HK-2 (cell line): ENCODE results near the gene CARD19.

Experiments used
- DNase-seq: peaks from one replicate; pipeline ENCODE4 v3.0.0-alpha.2; 2018; ENCODE audit not compliant: unreplicated experiment

The CARD19 gene

DNA sequence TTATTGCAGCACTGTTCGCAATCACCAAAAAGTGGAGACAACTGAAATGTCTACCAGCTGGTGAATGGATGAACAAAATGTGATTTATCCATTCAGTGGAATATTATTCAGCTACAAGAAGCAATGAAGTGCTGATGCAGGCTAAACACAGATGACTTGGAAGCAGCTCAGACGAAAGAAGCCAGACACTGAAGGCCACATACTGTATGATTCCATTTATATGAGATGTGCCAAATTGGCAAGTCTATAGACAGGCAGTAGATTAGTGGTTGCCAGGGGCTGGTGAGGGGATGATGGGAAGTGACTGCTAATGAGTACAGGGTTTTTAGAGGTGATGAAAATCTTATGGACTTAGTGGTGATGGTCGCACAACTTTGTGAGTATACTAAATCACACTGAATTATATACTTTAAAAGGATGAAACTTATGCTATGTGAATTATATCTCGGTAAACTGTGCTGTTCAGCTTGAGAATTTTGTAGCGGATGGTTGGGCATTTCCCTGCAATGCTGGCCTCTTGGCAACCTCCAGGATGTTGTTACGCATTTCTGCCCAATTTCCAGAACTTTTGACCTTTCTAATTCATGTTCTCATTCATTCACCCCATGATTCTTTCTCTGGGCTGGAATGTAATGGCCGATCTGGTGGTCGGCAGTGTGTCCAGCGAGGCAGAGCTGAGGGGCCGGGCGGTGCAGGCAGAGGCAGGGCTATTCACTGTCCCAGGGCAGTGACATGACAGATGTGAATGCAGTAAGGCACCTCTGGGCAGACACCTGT is 66.0 kb downstream of the CARD19 start:
- DNase-seq: no peak
